LNCaP clone FGC (cell line): ENCODE measurements around the gene MAGEE1.

Experiments
- DNase-seq: peaks from one replicate; pipeline ENCODE4 v3.0.0-alpha.2; 2011; ENCODE audit warnings: low read depth
- H3K4me3 ChIP-seq: 2 replicates; pipeline ENCODE4 v1.5.1; 2011; ENCODE audit warnings: mild to moderate bottlenecking, low read depth, low read length, control low read depth
- CTCF ChIP-seq: IDR thresholded peaks from 2 replicates; pipeline ENCODE4 v1.5.1; 2012; ENCODE audit warnings: mild to moderate bottlenecking; ENCODE audit not compliant: control insufficient read depth, insufficient read depth; ENCODE audit errors: extremely low read depth

Gene MAGEE1, protein sequence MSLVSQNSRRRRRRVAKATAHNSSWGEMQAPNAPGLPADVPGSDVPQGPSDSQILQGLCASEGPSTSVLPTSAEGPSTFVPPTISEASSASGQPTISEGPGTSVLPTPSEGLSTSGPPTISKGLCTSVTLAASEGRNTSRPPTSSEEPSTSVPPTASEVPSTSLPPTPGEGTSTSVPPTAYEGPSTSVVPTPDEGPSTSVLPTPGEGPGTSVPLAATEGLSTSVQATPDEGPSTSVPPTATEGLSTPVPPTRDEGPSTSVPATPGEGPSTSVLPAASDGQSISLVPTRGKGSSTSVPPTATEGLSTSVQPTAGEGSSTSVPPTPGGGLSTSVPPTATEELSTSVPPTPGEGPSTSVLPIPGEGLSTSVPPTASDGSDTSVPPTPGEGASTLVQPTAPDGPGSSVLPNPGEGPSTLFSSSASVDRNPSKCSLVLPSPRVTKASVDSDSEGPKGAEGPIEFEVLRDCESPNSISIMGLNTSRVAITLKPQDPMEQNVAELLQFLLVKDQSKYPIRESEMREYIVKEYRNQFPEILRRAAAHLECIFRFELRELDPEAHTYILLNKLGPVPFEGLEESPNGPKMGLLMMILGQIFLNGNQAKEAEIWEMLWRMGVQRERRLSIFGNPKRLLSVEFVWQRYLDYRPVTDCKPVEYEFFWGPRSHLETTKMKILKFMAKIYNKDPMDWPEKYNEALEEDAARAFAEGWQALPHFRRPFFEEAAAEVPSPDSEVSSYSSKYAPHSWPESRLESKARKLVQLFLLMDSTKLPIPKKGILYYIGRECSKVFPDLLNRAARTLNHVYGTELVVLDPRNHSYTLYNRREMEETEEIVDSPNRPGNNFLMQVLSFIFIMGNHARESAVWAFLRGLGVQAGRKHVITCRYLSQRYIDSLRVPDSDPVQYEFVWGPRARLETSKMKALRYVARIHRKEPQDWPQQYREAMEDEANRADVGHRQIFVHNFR

DNA sequence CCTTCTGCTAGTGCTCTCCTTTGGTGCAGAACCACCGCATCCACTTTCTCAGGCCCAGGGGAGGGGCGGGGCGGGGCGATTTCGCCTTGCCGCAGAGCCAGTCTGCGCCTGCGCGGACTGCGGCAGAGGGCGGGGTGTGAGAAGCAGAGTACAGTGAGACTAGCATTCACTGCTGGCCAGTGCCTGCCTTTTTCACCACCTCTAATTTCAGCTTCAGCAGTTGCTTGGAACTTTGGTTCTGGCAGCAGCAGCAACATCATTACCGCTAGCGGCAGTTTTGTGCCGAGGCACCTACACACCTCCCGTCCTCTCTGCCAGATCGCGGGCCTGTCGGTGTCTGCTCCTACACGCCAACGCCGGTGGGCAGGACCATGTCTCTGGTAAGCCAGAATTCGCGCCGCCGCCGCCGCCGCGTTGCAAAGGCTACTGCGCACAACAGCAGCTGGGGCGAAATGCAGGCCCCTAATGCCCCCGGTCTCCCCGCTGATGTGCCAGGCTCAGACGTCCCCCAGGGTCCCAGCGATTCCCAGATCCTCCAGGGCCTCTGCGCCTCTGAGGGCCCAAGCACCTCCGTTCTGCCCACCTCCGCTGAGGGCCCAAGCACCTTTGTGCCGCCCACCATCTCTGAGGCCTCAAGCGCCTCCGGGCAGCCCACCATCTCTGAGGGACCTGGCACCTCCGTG is at the start of gene MAGEE1:
Gene MAGEE1 (plus strand): TSS at position 151 of the 683 bp plus-strand sequence. CDS start 221 bp downstream, at position 372.
- H3K4me3 ChIP-seq: peak within 1 kb of the TSS; percentile 76
- no peak for DNase-seq
- no peak for TF ChIP-seq CTCF

DNA sequence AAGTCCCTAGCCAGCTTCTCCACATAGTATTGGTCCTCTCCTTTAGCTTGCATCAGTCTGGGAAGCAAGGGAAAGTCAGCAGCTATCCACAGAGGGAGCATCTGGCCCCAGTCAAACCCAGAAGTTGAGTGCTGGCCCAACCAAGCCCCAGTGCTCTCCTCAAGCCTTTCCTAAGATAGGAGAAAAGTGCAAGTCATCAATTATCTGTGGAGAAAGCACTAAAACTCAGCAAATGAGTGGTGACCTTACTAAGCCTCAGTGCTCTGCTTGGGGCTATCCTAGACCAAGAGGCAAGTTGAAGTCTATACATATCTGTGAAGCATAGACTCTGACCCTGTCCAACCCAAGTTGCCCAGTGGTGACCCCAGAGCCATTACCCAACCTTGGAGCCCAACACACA is 28.5 kb upstream of the MAGEE1 start:
- H3K4me3 ChIP-seq: no peak overlapping the region
- DNase-seq: no peak
- no peak for TF ChIP-seq CTCF

DNA sequence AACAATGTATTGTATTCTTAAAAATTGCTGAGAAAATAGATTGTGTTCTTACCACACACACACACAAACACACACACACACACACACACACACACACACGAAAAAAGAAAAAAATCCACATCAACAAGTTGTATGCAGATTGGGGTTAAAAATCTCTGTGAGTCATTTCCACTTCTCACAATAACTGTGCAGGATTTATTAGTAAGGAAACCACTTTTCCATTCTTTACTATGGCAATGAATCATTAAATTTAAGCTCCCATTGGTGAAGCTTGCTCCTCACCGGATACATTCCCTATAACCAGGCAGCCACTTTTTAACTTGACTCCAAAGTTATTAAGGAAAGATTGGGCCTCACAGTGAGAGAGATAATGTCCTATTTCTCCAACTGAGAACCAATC is 19.7 kb upstream of the MAGEE1 start:
- no peak overlapping the region for H3K4me3 ChIP-seq
- no peak for TF ChIP-seq CTCF
- DNase-seq: no peak

DNA sequence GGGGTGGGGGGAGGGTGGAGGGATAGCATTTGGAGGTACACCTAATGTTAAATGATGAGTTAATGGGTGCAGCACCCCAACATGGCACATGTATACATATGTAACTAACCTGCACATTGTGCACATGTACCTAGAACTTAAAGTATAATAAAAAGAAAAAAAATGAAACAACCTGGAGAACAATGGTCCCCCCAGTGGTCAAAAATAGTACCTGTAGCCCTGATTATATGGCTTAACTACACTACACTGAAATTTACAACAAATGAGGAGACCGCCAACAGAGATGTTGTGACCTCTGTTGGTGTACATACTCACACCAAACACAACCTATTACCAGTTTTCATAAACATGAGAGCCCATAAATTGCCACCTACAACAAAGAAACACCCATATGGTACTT is 7.3 kb upstream of the MAGEE1 start:
- TF ChIP-seq CTCF: 0 out of 2 replicates have a peak, but pooled peaks have one; percentile 9
- DNase-seq: no peak
- H3K4me3 ChIP-seq: no peak overlapping the region

DNA sequence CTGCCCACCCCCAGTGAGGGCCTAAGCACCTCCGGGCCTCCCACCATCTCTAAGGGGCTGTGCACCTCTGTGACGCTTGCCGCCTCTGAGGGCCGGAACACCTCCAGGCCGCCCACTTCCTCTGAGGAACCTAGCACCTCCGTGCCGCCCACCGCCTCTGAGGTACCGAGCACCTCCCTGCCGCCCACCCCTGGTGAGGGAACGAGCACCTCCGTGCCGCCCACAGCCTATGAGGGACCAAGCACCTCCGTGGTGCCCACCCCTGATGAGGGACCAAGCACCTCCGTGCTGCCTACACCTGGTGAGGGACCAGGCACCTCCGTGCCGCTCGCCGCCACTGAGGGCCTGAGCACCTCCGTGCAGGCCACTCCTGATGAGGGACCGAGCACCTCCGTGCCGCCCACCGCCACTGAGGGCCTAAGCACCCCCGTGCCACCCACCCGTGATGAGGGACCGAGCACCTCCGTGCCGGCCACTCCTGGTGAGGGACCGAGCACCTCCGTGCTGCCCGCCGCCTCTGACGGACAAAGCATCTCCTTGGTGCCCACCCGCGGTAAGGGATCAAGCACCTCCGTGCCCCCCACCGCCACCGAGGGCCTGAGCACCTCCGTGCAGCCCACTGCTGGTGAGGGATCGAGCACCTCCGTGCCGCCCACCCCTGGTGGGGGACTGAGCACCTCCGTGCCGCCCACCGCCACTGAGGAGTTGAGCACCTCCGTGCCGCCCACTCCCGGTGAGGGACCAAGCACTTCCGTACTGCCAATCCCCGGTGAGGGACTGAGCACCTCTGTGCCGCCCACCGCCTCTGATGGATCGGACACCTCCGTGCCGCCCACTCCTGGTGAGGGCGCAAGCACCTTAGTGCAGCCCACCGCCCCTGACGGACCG is 977 bp downstream of the MAGEE1 start:
- H3K4me3 ChIP-seq: peak overlapping the region; percentile 76
- DNase-seq: no peak
- no peak for TF ChIP-seq CTCF

DNA sequence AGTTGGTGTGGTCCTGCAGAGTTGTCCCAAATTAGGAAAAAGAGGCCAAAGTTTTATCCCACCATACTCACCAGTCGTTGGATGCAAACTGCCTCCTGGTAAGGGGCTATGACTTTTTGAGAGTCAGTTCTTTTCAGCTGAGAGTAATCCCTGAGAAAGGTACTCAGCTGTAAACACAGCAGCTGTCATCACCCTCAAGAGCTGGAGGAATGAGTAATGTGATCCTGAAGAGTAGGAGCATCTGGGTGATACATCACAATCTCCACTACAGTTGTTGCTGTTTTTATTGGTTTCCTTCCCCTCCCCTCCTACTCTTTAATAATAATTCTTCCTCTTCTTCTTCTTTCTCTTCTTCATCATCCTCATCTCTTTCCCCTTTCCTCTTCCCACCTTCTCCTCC is 5.7 kb downstream of the MAGEE1 start:
- no peak overlapping the region for H3K4me3 ChIP-seq
- DNase-seq: no peak
- TF ChIP-seq CTCF: no peak
